ENCODE measurements around the gene KSR1. TPM values are rescaled to one million over a fixed set of nuclear protein-coding genes. Genes with fewer than 3 reads are reported as not detected.

KSR1 gene
- total RNA-seq, 3 donors from 2014 or later: 14.1 to 36.4 (median 24.0) TPM

DNA sequence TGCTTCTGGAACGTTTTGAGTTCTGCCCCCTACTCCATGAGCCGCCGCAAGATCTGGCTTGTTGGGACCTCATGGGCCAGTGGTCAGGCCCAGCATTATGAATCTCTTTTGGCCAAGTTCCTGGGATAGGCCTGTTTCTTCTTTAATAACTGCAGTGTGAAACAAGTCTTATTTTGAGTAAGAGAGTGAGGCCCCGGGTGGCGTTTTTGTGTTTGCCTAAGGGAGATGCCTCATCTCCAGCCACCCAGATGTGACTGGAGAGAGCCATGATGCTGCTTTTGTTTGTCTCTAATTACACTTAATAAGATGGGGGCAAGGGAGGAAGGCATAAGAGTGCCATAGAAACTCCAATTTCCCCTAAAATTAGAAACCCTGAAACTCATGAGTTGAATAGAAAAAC, 39.8 kb downstream of the KSR1 start:
- Histone ChIP-seq H3K27ac (peak overlapping the region; percentile 87 to 91), H3K4me3 (no peak overlapping the region)

DNA sequence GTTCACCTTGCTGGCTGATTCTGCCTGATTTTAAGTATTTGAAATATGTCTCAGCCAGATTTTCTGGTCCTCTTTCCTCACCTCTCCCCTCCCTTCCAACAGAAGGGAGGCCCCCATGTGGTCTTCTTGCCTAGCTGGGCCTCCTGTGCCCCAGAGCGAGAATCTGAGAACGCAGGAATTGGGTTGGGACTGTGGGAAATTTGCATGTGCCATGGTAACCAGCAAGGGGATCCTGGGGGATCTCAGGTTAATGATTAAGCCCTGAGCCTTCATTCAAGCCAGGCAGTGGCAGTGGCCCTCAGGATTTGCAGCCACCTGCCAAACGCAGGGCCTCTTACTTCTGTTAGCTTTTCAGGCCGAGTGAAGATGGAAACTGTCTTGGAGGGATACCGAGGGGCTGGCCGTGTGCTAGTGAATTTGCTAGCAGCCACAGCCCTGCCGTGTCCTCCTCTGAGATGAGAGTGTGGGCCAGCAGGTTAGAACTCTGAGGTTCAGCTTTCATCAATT, 40.2 kb downstream of the KSR1 start:
- Histone ChIP-seq H3K27me3 (no peaks in the 10 kb centered on the region), H3K4me1 (no peaks in the 10 kb centered on the region), H3K27ac (peak overlapping the region in 1 of 2 donors; percentile 87), H3K36me3 (no peaks in the 10 kb centered on the region), H3K9me3 (peaks cover 0 to 3% of the 10 kb centered on the region in 2 donors), H3K4me3 (no peak overlapping the region)
- no peak for DNase-seq (ENCODE audit: low spot score in 2 of 2)
- TF ChIP-seq POLR2A (IDR thresholded peaks at IDR 0.05): no peak
- no peak for TF ChIP-seq POLR2AphosphoS5 (IDR thresholded peaks at IDR 0.05)
- TF ChIP-seq, protein P1, sequence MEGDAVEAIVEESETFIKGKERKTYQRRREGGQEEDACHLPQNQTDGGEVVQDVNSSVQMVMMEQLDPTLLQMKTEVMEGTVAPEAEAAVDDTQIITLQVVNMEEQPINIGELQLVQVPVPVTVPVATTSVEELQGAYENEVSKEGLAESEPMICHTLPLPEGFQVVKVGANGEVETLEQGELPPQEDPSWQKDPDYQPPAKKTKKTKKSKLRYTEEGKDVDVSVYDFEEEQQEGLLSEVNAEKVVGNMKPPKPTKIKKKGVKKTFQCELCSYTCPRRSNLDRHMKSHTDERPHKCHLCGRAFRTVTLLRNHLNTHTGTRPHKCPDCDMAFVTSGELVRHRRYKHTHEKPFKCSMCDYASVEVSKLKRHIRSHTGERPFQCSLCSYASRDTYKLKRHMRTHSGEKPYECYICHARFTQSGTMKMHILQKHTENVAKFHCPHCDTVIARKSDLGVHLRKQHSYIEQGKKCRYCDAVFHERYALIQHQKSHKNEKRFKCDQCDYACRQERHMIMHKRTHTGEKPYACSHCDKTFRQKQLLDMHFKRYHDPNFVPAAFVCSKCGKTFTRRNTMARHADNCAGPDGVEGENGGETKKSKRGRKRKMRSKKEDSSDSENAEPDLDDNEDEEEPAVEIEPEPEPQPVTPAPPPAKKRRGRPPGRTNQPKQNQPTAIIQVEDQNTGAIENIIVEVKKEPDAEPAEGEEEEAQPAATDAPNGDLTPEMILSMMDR (IDR thresholded peaks at IDR 0.05): no peak
- intact Hi-C loops (cut with DNase I; ENCODE audit: low total_unique reads): no loop called here

More for the DNA sequence above, 39.8 kb downstream of the KSR1 start:
- H3K27me3 ChIP-seq: no peaks in the 10 kb centered on the region
- TF ChIP-seq, protein P1 (IDR thresholded peaks at IDR 0.05): no peak
- TF ChIP-seq POLR2AphosphoS5 (IDR thresholded peaks at IDR 0.05): no peak
- no peak for TF ChIP-seq POLR2A (IDR thresholded peaks at IDR 0.05)
- intact Hi-C loops (cut with DNase I; ENCODE audit: low total_unique reads): no loop called here
- DNase-seq (ENCODE audit: low spot score in 2 of 2): no peak
- H3K36me3 ChIP-seq: no peaks in the 10 kb centered on the region
- H3K9me3 ChIP-seq: no peaks in the 10 kb centered on the region
- H3K4me1 ChIP-seq: no peaks in the 10 kb centered on the region

DNA sequence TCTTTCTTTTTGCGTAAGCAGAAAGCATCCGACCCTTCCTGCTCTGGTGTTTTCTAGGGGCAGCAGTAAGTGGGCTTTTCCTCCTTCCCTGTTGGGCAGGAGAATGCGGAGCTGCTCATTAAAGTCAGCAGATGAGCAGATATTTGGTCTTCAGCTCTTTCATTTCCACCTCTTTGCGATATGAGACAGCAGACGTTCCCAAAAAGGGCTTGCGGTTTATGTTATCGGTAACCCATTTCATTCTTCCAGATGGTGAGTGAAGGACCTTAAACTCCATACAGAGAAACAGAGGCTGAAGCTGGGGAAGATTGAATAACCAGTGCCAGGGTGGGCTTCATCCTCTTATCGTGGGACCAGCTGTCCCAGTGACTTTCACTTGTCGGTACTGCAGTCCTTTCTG, 40.7 kb downstream of the KSR1 start:
- intact Hi-C loops (cut with DNase I; ENCODE audit: low total_unique reads): no loop called here
- Histone ChIP-seq H3K4me1 (no peaks in the 10 kb centered on the region), H3K36me3 (no peaks in the 10 kb centered on the region), H3K27me3 (no peaks in the 10 kb centered on the region), H3K4me3 (no peak overlapping the region), H3K27ac (no peak overlapping the region), H3K9me3 (peaks cover 0 to 4% of the 10 kb centered on the region in 2 donors)
- DNase-seq (ENCODE audit: low spot score in 2 of 2): no peak
- TF ChIP-seq, protein P1 (IDR thresholded peaks at IDR 0.05): no peak
- TF ChIP-seq POLR2AphosphoS5 (IDR thresholded peaks at IDR 0.05) (no peak), POLR2A (IDR thresholded peaks at IDR 0.05) (no peak)

DNA sequence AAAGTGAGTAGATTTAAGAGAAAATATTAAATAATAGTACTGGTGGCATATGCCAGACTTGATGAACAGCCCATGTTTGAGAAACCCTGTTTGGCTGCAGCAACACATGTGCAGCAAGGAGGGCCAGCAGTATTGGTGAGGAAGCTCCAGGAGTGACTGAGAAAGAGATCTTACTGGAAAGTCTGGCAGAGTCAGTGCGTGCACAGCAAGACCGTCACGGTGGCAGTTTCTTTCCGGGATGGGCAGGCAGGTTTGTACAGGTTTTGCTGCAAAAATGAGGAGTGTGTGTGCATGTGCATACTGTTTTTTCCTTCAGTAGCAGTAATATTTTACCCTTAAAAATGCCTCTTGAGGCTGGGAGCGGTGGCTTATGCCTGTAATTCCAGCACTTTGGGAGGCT, 41.4 kb downstream of the KSR1 start:
- TF ChIP-seq, protein P1 (IDR thresholded peaks at IDR 0.05): no peak
- no peak for TF ChIP-seq POLR2A (IDR thresholded peaks at IDR 0.05)
- H3K27ac ChIP-seq: no peak overlapping the region
- H3K9me3 ChIP-seq: peaks cover 0 to 4% of the 10 kb centered on the region in 2 donors
- no peak overlapping the region for H3K4me3 ChIP-seq
- H3K4me1 ChIP-seq: no peaks in the 10 kb centered on the region
- no peaks in the 10 kb centered on the region for H3K36me3 ChIP-seq
- no peaks in the 10 kb centered on the region for H3K27me3 ChIP-seq
- intact Hi-C loops (cut with DNase I; ENCODE audit: low total_unique reads): no loop called here
- peak in 1 of 2 donors; percentile 27 for DNase-seq (ENCODE audit: low spot score in 2 of 2)

DNA sequence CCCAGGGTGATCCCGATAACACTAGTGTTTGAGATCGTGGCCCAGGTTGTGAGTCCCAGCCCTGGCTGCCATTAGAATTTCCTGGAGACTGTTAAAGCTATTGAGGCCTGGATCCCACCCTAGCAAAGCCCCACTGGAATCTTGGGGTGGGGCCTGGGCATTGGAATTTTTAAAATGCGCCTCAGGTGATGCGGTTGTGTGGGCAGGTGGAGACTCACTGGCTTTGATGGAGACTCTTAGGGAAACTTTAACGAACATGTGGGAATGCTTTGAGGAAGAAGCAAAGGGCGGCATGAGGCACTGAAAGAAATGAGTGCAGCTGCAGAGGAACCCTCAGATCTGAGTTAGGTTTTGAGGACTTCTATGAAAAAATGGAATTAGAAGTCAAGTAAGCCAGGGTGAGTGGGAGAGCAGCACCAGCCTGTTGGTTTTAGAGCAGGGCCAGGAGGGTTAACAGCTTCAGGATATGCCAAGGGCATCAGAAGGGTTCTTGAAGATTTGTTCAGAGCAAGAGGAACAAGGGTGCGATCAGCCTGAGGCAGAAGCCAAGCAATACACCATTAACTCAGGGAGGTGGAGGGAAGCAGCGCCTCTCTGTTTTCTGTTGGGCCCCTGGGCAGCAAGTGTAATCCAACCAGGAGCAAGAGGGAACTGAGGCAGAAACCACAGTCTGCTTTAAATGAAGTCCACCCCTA, 42.5 kb downstream of the KSR1 start:
- no peak overlapping the region for H3K27ac ChIP-seq
- H3K27me3 ChIP-seq: no peaks in the 10 kb centered on the region
- TF ChIP-seq POLR2A (IDR thresholded peaks at IDR 0.05) (no peak), POLR2AphosphoS5 (IDR thresholded peaks at IDR 0.05) (no peak)
- TF ChIP-seq, protein P1 (IDR thresholded peaks at IDR 0.05): no peak
- no peak overlapping the region for H3K4me3 ChIP-seq
- no peaks in the 10 kb centered on the region for H3K36me3 ChIP-seq
- H3K4me1 ChIP-seq: no peaks in the 10 kb centered on the region
- DNase-seq (ENCODE audit: low spot score in 2 of 2): no peak
- H3K9me3 ChIP-seq: peaks cover 0 to 4% of the 10 kb centered on the region in 2 donors
- intact Hi-C loops (cut with DNase I; ENCODE audit: low total_unique reads): no loop called here

All from breast epithelium (tissue), 4 donors.